NCI-H1105 (cell line): ENCODE measurements around the gene TRIM26.
"Not testable (repeated sequence)": the region's sequence is repeated elsewhere in the genome, so short reads cannot be mapped to it uniquely, and the experiment has no call there.

Experiments used
- DNase-seq: peaks from one replicate; lab custom pipeline; 2025; lab: John Stamatoyannopoulos, UW

Gene TRIM26

DNA sequence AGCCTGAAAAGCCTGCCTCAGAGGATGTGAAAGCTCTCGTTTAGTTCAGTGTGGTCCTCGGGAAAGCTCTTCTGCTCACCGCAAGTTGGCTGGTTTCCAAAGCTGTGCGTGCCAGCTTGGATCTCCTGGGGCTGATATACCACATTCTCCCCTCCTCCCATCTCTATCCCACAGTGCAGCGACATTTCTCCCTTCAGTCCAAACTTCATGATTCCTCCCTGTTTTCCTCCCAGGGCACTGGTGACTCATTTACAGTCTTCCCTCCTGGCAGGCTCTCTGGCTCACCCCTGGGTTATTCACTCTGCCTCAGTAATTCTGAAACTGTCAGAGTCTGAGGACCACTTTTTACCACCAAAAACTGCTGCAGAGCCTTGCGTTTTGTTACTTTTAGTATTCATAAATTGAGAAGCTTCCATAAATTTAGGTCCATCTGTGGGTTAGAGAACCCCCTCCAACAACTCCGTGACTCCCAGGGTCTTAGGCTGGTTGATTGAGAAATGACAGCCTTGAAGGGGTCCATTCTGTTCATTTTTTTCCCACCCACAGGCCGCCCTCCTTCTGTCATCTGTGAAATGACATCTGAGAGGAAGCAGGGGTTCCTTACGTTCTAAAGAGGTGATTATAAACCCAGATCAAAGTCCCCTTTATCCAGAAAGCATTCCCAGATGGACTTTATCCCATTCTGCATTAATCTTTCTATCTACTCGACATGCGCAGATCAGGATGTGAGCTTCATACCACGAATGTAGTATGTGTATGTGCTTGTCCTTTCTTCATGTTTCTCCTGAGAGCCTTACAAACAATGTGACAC is 58.3 kb downstream of the TRIM26 start:
- DNase-seq = no peak

DNA sequence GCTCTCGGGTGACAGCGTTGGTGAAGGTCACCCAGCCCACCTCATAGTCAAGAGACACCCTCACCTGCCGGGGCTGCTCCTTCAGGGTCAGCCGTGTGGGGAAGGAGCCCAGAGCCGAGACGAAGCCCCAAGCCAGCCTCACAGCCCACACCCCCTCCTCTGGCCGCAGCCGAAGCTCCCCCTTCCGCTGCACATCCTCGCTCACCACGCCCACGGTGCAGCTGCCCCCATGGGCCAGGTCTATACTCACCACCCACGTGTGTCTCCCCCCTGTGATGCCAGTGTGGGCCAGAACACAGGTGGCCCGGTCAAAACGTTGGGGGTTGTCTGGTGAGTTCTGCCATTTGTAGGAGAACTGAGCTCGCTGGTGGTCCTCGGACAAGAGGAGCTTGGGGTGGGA is 59.1 kb downstream of the TRIM26 start:
- no peak for DNase-seq

- DNase-seq = no peak
Observed at GRCh38 chr6:30152910-30153610, 60.1 kb downstream of the TRIM26 start.

DNA sequence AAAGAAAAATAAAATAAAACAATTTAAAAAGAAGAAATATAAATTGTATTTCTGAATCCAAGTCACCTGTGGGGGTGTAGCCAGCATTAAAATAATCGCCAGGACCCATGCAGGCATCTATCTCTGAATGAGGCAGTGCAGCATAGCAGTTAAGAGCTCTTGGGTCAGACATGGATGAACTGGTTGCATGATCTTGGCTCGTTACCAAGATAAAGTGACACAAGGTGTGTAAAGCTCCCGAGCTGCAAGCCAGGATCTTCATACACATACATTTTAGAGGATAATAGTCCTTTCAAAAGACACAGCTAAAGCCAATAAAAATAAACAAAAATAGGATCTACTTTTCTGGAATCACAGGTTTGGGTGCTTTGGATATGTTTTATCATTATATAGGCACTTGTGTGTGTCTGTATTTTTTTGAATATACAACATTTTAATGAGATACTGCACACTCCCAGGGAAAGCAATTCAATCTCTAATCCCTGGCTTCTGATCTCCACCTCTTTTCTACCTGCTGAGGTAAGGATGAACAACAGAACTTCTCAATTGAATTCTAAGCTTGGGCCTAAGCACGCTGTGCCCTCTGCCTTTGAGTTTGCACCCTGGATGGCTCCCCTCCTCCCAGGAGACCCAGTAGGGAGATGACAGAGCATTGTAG is 61.1 kb downstream of the TRIM26 start:
- no peak for DNase-seq

- no peak for DNase-seq
Observed at GRCh38 chr6:30151580-30151979, 61.6 kb downstream of the TRIM26 start.

- no peak for DNase-seq
Observed at GRCh38 chr6:30150671-30151395, 62.4 kb downstream of the TRIM26 start.

GRCh38 chr6:30149858-30150550 is 63.2 kb downstream of the TRIM26 start:
- DNase-seq = no peak

DNA sequence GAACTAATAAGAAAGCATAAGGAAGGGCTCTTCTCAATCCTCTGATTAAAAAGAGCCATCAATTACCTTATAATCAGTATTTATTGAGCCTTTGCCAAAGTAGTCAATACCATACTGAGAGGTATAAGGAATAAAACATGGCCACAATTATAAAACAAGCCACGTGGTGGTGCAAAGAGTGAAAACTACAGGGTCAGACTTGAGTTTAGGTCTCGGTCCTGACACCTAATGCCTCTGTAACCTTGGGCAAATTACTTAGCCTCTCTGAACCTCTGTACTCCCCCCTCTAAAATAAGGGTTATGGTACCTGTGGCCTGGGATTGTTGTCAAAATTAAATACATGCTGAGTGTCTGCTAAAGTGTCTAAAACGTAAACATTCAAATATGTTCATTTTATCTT is 64.0 kb downstream of the TRIM26 start:
- DNase-seq = no peak

DNA sequence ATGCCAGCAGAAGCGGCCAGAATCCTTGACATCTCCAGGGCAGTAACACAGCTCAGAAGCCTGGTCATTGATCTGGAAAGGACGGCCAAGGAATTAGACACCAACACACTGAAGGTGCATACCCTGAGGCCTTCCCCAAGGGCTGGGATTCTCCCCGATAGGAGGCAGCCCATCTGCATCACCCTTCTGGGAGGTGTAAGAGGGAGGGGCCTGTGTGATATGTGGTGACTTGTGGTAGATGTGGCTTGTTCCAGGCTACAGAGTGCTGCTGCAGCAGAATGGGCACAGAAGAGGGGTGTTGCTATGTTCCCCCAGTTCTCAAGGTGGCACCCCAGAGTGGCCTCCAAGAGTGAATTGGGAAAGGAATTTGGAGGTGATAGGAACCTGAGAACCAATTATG is 66.1 kb downstream of the TRIM26 start:
- no peak for DNase-seq

DNA sequence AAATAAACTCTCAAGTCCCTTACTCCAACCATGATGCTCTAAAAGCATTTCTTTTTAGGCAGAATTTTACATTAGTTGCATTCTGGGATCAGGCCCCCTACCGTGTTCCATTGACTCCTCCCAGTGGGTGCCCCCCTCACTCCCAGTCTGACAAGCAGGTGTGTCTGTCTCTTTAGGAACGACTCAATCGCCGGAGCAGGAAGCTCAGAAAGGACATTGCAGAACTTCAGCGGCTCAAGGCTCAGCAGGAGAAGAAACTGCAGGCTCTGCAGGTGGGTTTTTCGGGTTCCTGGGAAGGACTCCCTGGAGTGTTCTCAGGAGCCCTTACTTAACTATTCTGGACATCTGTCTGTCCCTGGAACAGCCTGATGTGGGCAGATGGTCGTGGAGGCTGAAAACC is 67.4 kb downstream of the TRIM26 start:
- DNase-seq = no peak

- DNase-seq = no peak
Observed at GRCh38 chr6:30144811-30145210, 68.4 kb downstream of the TRIM26 start.

DNA sequence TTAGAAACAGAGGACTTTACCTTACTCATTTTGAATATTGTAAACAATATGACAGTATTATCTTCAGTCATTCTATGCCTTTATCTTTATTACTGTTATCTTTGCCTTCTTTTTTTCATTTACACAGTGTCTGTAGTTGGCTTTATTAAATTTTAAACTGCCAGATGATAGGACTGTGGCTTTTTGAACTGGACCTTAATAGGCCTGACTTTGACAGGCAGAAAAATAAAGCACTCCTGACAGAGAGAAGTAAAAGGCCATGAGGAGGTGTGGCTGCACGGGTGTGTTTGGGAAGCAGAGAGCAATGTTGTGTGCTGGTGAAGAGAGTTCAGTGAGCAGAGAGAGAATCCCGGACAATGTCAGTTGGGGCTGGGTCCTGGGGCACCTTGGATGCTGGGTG is 69.4 kb downstream of the TRIM26 start:
- DNase-seq = no peak

- no peak for DNase-seq
Observed at GRCh38 chr6:30142665-30143064, 70.5 kb downstream of the TRIM26 start.

GRCh38 chr6:30140240-30140639 is 73.0 kb downstream of the TRIM26 start:
- not testable (repeated sequence) for DNase-seq

GRCh38 chr6:30136570-30137286 is 76.5 kb downstream of the TRIM26 start:
- no peak for DNase-seq

DNA sequence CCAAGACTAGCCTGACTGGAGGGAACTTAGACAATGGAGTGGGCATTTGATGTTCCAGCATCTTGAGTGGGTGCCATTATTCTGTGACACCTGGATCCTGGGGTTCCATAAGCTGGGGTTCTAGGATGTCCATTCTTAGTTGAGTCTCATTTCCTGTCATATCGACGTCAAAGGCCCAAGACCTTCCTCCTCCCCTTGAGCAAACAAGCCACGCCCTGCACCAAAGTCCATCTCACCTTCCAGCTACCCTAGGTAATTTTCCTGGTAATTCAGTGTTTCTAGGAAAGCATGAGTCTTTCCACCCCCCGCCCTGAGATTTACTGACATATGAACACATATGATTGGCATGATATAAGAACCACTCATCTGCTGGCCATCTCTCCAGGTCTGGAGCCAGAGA is 77.4 kb downstream of the TRIM26 start, which contains the start of gene TRIM40:
TRIM40 (plus strand) TSS at position 384 of the 400 bp plus-strand sequence. CDS start 897 bp downstream, outside the sequence.
- DNase-seq = no peak

DNA sequence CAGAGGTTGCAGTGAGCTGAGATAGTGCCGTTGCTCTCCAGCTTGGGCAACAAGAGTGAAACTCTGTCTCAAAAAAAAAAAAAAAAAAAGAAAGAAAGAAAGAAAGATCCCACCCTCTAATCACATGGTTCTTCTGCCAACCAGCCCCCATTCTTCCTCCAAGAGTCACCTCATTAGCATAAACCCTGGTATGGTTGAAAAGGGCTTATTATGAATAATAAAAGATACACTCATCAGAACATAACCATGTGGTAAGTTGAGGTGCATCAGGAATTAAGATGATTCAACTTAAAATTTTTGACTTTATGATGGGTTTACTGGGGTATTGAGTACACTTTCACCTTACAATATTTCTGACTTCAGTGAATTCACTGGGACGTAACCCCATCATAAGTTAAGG is 78.1 kb downstream of the TRIM26 start:
- no peak for DNase-seq
